Prostate gland (tissue), 2 donors: ENCODE results near the gene CMTM3. TPM values are rescaled to one million over a fixed set of nuclear protein-coding genes. Genes with fewer than 3 reads are reported as not detected.

Experiments used
- DNase-seq: peaks from one replicate; pipeline ENCODE4 v3.0.0-alpha.2; 2019; ENCODE audit warnings: low spot score
- H3K27ac ChIP-seq, 2 donors: fragments of 200-600 bp; sonication (generic); 2 replicates each; pipeline ENCODE4 v1.5.1; 2017 to 2019
- H3K27me3 ChIP-seq: fragments of 200-600 bp; sonication (generic); replicated peaks from 2 replicates; pipeline ENCODE4 v1.5.1; 2019; ENCODE audit not compliant: insufficient read depth
- H3K36me3 ChIP-seq, 2 donors: fragments of 200-600 bp; sonication (generic); 1 replicate in 1 of 2; 2 replicates in 1 of 2; pipeline versions ENCODE4 v1.5.1 to v1.8.1; 2017 to 2019
- H3K4me1 ChIP-seq: fragments of 200-600 bp; sonication (generic); replicated peaks from 2 replicates; pipeline ENCODE4 v1.5.1; 2019
- H3K4me3 ChIP-seq, 2 donors: fragments of 200-600 bp; sonication (generic); 2 replicates each; pipeline ENCODE4 v1.5.1; 2017 to 2019
- H3K9me3 ChIP-seq: fragments of 200-600 bp; sonication (generic); 2 replicates; pipeline ENCODE4 v1.5.1; 2017
- POLR2A ChIP-seq: fragments of 450-650 bp; IDR thresholded peaks from one replicate; pipeline ENCODE4 v1.6.1; 2016; ENCODE audit warnings: antibody characterized with exemption, mild to moderate bottlenecking
- POLR2AphosphoS5 ChIP-seq: sonication (generic); formaldehyde crosslinking; IDR thresholded peaks from one replicate; pipeline ENCODE4 v1.6.1; 2017; ENCODE audit warnings: antibody characterized with exemption
- WGBS: methylation state at CpG from one replicate; pipeline ENCODE4 v1.1.5; 2018; 5-methylcytosine and 5-hydroxymethylcytosine counted together
- intact Hi-C: fragments of 100-400 bp; cut with DNase I; formaldehyde crosslinking; loops from one replicate; pipeline ENCODE4 v1.14.2; 2022
- small RNA-seq, 2 donors: library from RNA; depleted of rRNA; stranded (forward); fragments of <200 nt; gene quantifications; one replicate each; pipeline ENCODE3, GENCODE V24; 2016
- total RNA-seq, 2 donors: library from RNA; depleted of rRNA; stranded (reverse); fragments of >200 nt; gene quantifications; one replicate each; pipeline ENCODE4 v1.1.0, GENCODE V29; 2016
- TF ChIP-seq, protein P1 (sequence below), 4 experiments: fragments of 200-600 bp in 2 of 4; fragments of 450-650 bp in 2 of 4; sonication (generic) in 2 of 4; IDR thresholded peaks; 1 replicate in 3 of 4; 2 replicates in 1 of 4; pipeline ENCODE4 v1.5.1; 2016 to 2019; ENCODE audit warnings: antibody characterized with exemption in 4 of 4, mild to moderate bottlenecking in 2 of 4, moderate library complexity in 2 of 4

Gene CMTM3
- total RNA-seq, 2 donors from 2014 or later = 10.7 to 133 TPM

DNA sequence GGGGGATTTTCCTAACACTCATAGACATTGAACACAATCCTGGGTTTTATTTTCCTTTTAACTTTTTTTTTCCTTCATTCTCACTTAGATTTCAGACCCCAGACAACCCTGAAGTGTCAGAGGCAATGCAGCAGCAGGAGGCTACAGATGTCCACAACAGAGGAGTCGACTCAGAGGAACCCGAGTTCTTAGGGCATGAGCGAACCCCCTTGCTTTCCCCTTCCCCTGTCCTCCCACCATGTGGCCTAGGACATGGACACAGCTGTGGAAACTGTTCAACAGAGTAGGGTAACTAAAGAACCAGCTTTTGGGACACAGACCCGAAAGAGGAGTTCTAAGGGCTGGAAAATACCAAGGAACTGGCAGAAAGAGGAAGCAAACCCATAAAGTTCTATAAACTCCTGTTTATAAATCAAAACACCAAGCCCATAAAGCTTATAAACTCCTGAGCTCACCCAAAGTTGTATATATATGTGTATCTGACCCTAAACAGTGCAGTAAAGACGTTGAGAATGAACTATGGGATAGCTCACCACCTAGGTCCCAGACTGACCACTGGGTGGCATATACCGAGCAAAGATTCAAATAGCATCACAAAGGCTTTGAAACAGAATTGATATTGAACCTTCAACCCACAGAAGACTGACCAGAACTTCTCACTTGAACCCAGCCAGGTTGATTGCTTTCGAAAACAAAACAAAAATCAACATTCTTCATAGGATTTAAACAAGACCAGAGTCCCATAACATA is 58.1 kb downstream of the CMTM3 start:
- Histone ChIP-seq H3K27me3 (no peaks in the 10 kb centered on the region), H3K4me3 (no peak overlapping the region), H3K9me3 (no peaks in the 10 kb centered on the region), H3K27ac (peak overlapping the region in 1 of 2 donors; percentile 60), H3K4me1 (no peaks in the 10 kb centered on the region), H3K36me3 (no peaks in the 10 kb centered on the region)
- no peak for DNase-seq
- intact Hi-C loops = loop anchor here (5.0 kb wide), 1 partner anchor 35 kb away; the partner anchor contains the start of gene CMTM4
- 68% methylated on average over 7 of the region's 7 CpGs for WGBS
- TF ChIP-seq POLR2AphosphoS5 (peak; percentile 8), POLR2A (no peak)
- TF ChIP-seq, protein P1, sequence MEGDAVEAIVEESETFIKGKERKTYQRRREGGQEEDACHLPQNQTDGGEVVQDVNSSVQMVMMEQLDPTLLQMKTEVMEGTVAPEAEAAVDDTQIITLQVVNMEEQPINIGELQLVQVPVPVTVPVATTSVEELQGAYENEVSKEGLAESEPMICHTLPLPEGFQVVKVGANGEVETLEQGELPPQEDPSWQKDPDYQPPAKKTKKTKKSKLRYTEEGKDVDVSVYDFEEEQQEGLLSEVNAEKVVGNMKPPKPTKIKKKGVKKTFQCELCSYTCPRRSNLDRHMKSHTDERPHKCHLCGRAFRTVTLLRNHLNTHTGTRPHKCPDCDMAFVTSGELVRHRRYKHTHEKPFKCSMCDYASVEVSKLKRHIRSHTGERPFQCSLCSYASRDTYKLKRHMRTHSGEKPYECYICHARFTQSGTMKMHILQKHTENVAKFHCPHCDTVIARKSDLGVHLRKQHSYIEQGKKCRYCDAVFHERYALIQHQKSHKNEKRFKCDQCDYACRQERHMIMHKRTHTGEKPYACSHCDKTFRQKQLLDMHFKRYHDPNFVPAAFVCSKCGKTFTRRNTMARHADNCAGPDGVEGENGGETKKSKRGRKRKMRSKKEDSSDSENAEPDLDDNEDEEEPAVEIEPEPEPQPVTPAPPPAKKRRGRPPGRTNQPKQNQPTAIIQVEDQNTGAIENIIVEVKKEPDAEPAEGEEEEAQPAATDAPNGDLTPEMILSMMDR (IDR thresholded peaks at IDR 0.05) = peak in 2 of 4 experiments; percentile 34 to 47

Small RNA genes within 50 kb of the gene (small RNA-seq; reads per million reads assigned to genes)
- 0 reads per million in 2 donors for gene CKLF-CMTM1

Other genes with a start within 250 kb of the CMTM3 start
- 10 to 100 TPM in 1 of 2 donors, 1 to 10 TPM in 1; 8.0 to 20.8 TPM for gene CDH5, start 238.0 kb upstream of the CMTM3 start, total RNA-seq
- under 1 TPM; 0.14 to 0.51 TPM for gene BEAN1, start 177.4 kb upstream of the CMTM3 start, total RNA-seq
- gene TK2, start 54.6 kb upstream of the CMTM3 start, total RNA-seq = 10 to 100 TPM; 28.1 to 45.9 TPM
- gene CKLF, start 52.1 kb upstream of the CMTM3 start, total RNA-seq = 10 to 100 TPM; 20.5 to 28.3 TPM
- 1 to 10 TPM; 1.5 to 2.6 TPM for gene CMTM1, start 38.3 kb upstream of the CMTM3 start, total RNA-seq
- 10 to 100 TPM in 1 of 2 donors, not detected in 1; 62.9 TPM for gene CMTM2, start 25.2 kb upstream of the CMTM3 start, total RNA-seq
- 10 to 100 TPM; 46.9 to 57.7 TPM for gene CMTM4, start 92.0 kb downstream of the CMTM3 start, total RNA-seq
- gene DYNC1LI2, start 146.9 kb downstream of the CMTM3 start, total RNA-seq = 100 to 1,000 TPM in 1 of 2 donors, 10 to 100 TPM in 1; 98.1 to 149 TPM
- gene TERB1, start 196.9 kb downstream of the CMTM3 start, total RNA-seq = 1 to 10 TPM in 1 of 2 donors, not detected in 1; 2.1 TPM
- gene NAE1, start 226.3 kb downstream of the CMTM3 start, total RNA-seq = 10 to 100 TPM; 39.6 to 58.2 TPM
- gene CA7, start 239.7 kb downstream of the CMTM3 start, total RNA-seq = 1 to 10 TPM in 1 of 2 donors, not detected in 1; 1.9 TPM